SK-MEL-5 (cell line): ENCODE measurements around the gene HLA-DMB. TPM values are rescaled to one million over a fixed set of nuclear protein-coding genes. Genes with fewer than 3 reads are reported as not detected.
A peak's percentile ranks its signal among the peaks of the same experiment; 100 is the strongest.

Source experiments
- DNase-seq: peaks from one replicate; pipeline ENCODE4 v3.0.0-alpha.2; 2016; ENCODE audit warnings: low read depth, low spot score
- in situ Hi-C: cut with HindIII; loops from 2 replicates; pipeline ENCODE4 v1.10.0; 2016; ENCODE audit warnings: low sequenced_read_pairs, high pct_unique_total_duplicates, low pct_unique_long_range_greater_than_20kb
- total RNA-seq: library from RNA; depleted of rRNA; stranded (reverse); fragments of >200 nt; shearing (Covaris generic); gene quantifications from 2 replicates; pipeline ENCODE4 v1.2.3, GENCODE V29; 2014

The HLA-DMB gene
- total RNA-seq, 1 experiment from 2014 or later = 1.9 TPM

DNA sequence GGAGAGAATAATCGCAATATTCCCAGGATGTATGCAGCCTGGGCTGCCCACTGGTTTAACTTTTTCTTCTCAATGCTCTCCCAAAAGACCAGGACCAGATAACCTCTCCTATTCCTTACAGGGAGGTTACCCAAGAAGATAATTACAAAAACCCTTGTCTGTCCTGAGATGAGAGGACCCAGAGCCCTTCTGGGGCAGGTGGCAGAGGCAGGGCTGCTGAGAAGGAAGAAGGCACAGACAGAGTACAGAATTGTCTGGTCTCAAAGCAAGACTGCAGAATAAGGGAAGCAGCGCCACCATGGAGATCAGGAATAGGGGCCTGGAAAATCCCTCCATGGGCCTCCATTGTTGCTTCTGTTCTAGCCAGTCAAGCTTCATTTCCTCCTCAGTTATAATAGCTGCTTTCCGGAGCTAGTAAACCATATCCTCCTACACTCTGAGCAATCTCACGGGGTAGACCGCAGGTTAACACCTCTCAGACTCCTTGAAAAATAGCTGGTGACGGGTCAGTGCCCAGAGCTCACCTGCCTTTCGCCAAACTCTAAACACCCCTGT, 463 bp upstream of the HLA-DMB start:
- in situ Hi-C loops = no loop called here
- DNase-seq = no peak

DNA sequence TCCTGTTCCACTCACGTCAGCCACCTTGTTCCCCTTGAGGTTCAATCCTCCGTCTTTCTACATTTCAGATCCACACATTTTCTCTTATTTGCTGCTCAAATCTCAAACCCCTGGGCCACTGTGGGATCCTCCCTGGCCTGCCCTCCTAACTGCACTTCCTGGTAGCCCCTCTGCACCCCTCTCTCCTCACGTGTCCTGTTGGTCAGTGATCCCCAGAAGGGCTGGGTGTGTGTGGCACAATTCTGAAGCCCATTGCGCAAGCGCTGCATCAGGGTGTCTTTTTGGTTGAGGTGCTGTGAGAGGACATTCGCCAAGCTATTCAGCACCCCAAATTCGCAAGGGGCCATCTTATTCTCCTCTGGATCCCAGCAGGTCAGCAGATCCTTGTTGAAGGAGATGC, 2.3 kb downstream of the HLA-DMB start:
- in situ Hi-C loops = no loop called here

DNA sequence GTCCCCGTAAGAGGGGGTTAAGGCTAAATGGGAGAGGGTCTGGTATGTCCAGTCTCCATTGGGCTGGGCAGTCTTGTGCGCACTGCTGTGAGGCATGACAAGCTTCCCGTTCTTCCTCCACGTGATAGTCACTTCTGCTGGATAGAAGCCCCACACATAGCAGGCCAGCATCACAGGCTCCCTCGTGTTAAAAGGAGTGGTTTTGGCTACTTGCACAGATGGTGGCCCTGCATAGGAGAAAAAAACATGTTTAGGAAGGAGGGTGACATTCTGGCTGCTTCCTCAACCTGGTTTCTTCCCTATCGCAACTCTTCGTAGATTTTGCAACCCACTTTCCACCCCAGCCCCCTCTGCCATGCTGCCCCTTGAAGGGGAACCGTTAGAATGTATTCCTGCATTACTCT, 3.6 kb downstream of the HLA-DMB start:
- in situ Hi-C loops = no loop called here
- DNase-seq = no peak

More for the DNA sequence above, 2.3 kb downstream of the HLA-DMB start:
- DNase-seq = no peak

DNA sequence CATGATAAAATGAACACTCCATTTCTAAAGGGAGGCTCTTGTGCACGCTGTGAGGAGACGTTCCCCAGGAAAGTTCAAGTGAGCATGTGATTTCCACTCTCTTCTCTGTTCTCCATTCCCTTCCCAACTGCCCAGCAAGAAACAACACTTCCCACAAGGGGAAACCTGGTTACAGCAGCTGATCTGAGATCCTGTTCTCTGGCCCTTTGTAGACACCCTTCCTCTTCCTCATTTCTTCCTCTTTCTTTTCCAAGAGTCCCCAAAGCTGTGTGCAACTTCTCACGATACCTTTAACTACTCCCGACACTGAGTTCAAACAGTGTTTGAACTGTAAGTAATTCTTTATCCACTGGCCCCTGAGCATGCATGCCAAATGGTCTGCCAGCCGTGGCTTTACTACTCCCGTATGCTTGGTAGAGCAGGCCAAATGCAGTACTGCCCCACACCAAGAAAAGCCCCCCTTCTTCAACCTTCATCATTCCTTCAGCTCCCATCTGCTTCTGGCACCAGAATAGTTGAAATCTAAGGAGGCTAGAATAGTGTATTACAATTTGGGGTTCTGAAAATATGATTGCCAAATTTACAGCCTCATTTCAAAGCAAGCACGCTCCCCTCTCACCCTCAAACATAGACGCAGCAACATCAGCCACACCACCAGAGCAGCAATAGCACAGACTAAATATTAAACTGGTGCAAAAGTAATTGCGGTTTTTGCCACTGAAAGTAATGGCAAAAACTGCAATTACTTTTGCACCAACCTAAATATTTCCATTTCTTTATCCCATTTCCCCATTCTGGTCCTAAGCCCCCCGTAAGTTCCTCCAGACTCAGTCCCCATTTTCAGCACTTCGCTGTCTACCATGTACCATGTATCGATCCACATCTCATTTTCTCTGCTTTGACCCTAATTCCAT, 4.3 kb downstream of the HLA-DMB start:
- in situ Hi-C loops = no loop called here
- DNase-seq = no peak

DNA sequence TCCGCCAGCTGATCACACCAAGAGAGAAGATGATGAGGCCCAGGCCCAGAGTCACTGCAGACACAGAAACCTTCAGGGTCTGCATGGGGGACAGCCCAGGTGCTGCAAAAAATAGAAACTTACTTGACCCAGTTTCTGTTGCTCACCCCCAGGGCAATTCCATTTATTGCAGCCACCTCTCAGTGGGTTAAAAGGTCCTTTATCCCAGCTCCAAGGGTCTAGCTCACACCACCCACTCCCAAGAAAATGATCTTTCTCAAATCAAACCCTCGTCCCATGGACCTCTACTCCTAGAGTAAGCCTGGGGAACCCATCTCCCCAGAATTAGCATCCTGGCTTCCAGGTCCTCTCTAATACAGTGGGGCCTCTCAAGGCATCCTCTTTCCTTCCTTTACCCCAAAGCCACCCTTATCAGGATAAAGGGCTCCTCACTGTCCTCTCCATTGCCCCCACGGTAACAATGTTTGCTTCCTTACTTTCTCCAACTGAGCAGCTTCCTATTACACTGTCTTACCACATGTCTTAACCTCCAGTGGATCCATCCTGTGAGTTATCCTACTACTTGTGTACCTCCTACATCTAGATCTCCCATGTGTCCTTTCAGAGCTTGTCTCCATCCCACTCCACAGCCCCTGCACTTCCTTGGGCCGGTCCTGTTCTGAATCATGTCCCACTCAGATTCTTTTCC, 5.1 kb downstream of the HLA-DMB start:
- in situ Hi-C loops = no loop called here
- no peak for DNase-seq

DNA sequence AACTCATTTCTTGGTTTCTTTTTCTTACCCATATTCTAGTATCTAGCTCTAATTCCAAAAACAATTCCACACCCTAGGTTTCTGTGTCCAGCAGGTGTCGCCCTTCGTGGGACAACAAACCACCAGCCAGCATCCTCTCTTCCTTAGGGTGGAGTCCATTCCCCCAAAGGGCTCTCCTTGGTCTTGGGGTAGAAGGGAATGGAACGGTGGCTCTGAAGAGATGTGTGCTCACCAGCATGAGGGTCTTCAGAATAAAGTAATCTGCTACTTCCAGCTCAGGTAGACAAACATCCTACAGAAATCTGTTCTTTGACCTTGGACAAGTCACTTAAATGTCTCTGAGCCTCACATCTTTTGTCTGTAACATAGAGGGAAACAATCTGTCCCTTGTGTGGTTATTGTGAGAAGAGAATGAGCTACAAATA, 7.2 kb downstream of the HLA-DMB start:
- in situ Hi-C loops = no loop called here
- DNase-seq = peak; percentile 82

DNA sequence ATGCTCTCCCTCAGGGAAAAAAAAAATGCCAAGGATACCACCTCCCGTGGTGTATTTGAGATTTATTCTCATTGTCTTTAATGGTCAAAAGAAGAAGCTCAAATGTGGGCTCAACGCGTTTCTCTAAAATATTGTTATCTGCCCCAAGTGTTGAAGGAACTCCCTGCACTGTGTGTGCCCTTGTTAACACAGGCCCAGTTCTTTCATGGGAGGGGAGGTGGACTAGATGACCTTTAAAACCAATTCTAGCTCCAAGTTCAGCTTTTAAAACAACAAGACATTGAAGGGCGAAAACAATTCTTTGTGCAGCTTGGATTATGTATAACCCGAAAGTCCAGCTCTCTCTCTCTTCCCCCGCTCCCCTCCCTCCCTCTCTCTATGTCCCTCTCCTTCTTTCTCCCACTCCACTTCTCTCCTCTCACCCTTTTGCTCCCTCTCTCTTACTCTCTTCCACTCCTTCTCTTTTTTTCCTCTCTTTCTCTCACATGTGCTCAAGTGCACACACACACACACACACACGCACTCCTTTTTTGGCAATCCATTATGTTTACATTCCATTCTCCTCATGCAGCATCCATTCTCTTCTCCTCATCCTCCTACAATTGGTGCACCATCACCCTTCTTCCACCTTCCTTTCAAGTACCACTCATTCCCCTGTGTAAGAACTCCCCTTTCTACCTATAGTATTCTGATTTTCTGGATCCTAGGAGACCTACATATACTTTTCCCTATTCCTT, 8.5 kb downstream of the HLA-DMB start:
- in situ Hi-C loops = no loop called here
- DNase-seq = no peak

DNA sequence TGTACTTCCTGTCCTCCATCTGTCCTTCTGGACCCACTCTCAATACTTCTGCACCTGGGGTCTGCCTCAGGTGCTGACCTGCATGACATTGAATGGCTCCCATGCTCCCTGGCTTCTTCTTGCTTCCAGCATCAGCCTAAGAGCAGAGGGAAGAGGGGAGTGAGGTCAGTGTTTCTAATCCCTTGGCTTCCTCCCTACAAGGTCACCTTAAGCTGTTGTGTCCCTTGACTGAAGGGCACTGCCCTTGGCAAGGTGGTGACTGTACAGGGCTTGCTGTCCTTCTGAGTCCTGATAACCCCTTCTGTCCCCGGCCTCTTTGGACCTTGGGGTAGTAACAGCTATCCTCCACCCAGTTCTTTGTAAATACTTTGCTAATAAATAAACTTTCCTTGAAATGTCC, 9.6 kb downstream of the HLA-DMB start:
- DNase-seq = no peak
- in situ Hi-C loops = no loop called here

DNA sequence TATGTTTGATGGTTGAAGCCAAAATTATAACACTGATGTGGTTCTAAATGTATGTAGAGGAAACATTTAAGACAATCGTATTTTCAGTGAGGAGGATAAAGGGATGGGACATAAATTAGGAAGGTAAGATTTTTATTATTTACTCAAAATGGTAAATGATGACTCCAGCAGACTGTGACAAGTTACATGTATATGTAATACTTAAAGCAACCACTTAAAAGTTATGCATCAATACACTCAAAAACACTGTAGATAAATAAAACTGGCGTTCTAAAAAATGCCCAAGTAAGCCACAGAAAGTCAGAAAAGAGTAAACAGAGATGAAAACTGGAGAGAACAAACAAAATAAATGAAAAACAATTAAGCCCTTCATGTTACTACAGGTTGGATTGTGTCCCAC, 18.7 kb downstream of the HLA-DMB start:
- in situ Hi-C loops = no loop called here
- DNase-seq = no peak

DNA sequence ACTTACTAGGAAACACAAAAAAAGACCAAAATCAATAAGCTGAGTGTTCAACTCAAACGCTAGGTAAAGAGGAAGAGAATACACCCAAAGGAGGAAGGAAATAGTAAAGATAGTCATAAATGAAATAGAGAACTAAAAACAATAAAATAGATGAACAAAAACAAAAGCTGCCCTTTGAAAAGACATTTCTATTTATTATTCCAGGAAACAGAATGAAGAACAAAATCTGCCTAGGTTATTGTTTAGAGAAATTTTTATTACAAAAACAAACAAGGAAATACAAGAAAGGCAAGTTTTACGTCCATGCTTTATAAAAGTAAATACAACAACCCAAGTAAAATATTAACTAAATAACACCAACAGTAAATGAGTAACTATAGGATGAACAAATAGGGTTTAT, 20.1 kb downstream of the HLA-DMB start:
- DNase-seq = no peak
- in situ Hi-C loops = no loop called here

DNA sequence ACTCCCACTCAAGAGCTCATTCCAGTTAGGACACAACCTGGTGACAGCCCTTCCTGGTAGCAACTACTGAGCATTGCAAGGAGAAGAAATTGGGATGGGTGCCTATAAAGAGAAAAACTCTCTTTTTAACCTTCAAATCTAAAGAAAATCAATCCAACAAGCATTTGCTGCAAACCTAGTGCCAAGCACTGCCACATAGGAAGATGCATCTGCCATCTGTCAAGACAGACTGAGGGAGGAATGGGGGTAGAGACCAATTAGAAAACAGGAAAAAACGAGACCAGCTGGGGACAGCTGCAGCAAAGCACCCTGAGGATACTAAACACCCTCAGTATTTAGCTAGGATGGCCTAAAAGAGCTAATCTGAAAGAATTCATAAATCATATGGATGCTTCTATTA, 27.9 kb downstream of the HLA-DMB start:
- in situ Hi-C loops = no loop called here
- no peak for DNase-seq

DNA sequence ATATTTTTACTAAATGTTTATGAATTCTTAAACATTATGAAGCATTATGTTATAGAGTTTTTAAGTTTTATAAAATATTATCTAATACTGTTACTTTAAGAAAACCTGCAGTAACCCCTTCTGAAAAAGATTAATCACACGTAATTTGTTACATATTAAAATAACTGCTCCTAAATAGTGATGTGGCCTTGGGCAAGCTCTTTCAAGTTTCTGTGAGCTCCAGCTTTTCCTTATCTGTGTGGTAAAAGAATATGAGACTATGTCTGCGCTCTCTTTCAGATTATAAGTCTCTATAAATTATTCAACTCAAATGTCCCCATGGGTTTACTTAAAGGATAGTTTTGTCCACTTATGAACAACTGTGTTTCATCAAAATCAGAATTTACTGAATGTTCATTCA, 31.9 kb downstream of the HLA-DMB start:
- in situ Hi-C loops = no loop called here
- no peak for DNase-seq

DNA sequence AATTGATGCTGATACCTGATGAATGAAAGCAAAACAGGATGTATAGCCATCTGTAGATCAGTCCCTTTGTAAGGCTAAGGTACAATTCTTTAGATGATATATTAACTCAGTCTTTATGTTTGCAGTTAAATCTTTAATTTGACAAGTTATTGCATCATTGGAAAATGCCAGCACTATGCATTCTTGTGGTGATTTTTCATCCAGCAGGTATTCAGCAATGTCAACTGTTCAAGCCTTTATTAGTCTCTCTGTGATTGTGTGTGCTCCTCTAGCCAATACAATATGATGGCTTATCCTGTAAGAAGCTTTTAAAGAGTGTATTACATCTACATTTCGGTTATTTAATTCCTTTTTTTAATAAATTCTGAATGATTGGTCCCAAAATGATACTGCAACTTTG, 34.3 kb downstream of the HLA-DMB start:
- DNase-seq = no peak
- in situ Hi-C loops = no loop called here

DNA sequence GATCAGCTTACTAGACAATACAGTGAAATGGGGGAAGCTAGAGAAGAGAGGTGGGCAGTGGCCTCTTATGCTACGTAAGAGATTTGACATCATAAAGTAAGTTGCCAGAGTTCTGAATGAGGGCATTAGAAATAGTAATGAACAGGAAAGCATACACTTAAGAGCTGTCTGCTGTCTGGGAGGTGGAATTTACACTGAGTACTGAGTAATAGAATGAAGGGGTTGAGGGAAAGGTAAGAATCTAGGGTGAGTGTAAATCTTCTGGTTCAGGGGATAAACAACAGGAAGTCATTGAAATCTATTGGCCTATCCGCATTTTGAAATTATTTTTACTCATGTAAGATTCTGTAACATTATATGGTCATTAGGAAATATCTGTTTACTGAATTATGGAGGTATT, 35.8 kb downstream of the HLA-DMB start:
- in situ Hi-C loops = no loop called here
- no peak for DNase-seq

DNA sequence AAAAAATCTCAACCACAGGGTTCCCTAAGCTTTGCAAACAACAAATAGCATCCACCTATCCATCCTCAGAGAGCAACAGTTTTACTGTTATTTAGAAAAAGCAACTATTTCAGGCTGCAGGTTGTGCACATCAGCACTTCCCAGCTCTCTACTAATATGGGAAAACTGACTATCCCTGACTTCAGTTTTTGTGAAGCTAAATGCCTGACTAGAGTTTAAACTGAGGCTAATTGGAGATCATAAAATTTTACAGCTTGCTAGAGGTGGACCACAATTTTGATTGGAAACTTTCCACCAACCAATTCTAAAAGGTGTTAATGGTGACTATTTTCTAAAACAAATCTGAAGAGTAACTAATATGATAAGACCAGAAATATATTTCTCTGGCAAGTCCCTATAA, 36.9 kb downstream of the HLA-DMB start:
- in situ Hi-C loops = no loop called here
- DNase-seq = no peak

DNA sequence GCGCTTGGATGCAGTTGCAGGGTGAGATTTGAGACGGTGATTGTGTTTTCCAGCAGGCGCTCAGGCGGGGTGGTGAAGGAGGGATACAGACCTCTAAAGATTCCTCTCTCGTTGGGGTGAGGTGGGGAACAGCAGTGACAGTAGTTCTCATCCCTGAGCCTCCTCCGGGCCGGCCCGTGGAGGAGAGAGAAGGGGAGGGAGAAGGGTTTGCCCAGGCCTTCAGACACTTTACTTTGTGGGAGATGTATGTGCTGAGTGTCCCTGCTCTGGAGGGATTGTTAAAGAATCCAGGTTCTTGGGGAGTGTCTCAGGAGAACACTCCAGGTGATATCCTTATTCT, 45.9 kb downstream of the HLA-DMB start:
- in situ Hi-C loops = no loop called here

DNA sequence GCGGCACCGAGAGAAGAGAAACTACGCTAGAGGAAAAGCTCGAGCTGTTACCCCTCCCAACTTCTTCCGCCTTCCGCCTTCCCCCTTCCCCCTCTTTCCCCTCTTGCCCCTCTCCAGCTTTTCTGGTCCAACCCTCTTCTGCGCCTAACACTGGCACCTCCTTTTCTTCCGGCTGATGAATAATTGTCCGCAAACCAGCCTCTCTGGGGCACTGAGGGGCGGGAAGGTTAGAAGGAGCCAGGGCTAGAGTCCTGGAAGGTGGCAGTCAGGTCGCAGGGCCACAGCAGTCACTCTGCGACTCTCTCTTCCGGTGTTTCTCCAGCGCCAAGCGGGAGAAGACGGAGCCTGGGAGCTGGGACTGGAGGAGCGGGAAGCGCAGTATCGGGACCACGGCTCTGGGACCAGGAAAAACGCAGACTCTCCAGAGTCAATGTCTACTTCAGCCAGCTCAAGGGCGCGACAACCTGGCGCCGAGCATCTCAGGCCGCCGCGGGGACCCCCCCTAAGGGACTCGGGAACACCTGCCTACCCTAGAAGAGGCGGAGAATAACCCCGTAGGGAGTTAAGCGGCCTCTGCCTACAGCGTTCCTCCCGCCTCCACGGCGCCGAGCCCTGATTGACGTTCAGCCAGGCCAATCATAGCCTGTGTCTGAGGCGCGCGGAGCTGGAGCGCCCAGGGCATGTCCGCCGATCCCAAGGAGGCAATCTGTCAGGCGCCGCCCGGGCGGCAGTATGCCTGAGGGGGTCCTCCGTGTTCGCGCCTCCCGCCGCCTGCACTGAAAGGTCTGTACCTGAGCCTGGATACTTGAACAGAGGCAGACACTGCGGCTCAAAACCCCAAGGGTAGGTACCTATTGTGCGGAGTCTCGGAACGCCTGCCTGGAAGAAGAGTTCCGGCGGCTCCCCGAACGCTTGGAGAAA, 46.5 kb downstream of the HLA-DMB start:
- in situ Hi-C loops = no loop called here
- peak; percentile 89 for DNase-seq

More for the DNA sequence above, 45.9 kb downstream of the HLA-DMB start:
- no peak for DNase-seq
